ENCODE results near the gene UBE3D.

- no peak for TF ChIP-seq CTCF (IDR thresholded peaks at IDR 0.05)
- no peak for TF ChIP-seq EZH2 (IDR thresholded peaks at IDR 0.05; ENCODE audit: borderline replicate concordance, insufficient read depth, low read depth, low read length, poor library complexity, severe bottlenecking)
These were observed 12.0 kb downstream of the UBE3D start for GRCh38 chr6:83053678-83054077.

Data from B cell (primary cell).